ENCODE data around the gene ALG10.
A peak's percentile ranks its signal among the peaks of the same experiment; 100 is the strongest.
"Not testable (repeated sequence)": the region's sequence is repeated elsewhere in the genome, so short reads cannot be mapped to it uniquely, and the experiment has no call there.

The ALG10 gene

DNA sequence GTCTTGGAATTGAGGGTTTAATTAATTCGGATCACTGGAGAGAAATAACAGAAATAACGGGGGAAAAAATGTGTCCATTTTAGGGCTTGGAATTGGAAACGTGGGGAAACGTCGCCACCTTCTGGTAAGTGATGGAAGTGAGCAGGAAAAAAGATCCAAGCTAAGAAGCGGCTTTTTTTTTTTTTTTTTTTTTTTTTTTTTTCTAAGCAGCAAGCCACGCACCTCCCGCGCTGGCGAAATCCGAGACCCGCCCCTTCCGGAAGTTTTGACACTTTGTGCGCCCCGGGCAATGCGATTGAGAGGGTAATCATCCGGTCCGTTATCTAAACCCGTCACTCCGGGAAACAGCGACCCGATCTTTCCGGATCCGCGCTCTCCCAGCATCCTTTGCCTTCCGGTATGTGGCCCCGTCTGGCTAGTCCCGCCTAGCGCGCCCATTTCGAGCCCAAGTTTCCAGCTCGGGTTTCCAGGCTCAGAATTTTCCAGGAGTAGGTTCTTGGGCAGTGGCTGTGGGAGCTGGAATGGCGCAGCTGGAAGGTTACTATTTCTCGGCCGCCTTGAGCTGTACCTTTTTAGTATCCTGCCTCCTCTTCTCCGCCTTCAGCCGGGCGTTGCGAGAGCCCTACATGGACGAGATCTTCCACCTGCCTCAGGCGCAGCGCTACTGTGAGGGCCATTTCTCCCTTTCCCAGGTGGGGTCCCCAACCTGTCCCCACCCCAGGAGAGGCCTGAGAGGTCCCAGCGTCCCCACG lies at the start of gene ALG10:
Gene ALG10, plus strand, starts transcription at position 418 of the 752 bp plus-strand sequence. Its CDS starts 104 bp downstream, at position 522.
- TF ChIP-seq CTCF (IDR thresholded peaks at IDR 0.05; ENCODE audit: low read depth, low read length, missing control alignments), result peak; percentile 53
- DNase-seq (ENCODE audit: low read depth), result peak; percentile 92
- peak within 1 kb of the TSS; percentile 83 for H3K4me3 ChIP-seq (ENCODE audit: low read depth, low read length)

DNA sequence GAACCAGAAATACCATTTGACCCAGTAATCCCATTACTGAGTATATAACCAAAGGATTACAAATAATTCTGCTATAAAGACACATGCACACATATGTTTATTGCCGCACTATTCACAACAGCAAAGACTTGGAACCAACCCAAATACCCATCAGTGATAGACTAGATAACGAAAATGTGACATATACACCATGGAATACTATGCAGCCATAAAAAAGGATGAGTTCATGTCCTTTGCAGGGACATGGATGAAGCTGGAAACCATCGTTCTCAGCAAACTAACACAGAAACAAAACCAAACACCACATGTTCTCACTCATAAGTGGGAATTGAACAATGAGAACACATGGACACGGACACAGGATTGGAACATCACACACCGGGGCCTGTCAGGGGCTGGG lies 49.4 kb upstream of the ALG10 start:
- not testable (repeated sequence) for H3K4me3 ChIP-seq (ENCODE audit: low read depth, low read length); DNase-seq (ENCODE audit: low read depth)

DNA sequence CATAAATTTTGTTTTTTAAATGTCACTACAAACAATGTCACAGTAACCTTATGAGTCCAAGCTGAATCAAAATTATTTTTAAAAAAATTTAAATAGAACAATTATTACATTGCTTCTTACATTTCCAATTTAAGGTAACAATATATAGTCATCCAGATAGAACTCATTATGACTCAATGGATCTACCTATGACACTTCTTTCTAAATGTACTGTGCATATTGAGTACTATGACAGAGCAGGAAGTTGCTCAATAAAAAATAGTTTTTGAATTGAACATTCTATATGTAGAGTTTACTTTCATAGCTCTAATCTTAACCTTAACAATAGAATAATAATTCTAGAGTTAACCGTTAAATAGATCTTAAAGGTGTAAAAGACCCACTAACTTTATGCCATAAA lies 44.4 kb upstream of the ALG10 start:
- TF ChIP-seq CTCF (IDR thresholded peaks at IDR 0.05; ENCODE audit: low read depth, low read length, missing control alignments), result no peak
- no peak for DNase-seq (ENCODE audit: low read depth)

DNA sequence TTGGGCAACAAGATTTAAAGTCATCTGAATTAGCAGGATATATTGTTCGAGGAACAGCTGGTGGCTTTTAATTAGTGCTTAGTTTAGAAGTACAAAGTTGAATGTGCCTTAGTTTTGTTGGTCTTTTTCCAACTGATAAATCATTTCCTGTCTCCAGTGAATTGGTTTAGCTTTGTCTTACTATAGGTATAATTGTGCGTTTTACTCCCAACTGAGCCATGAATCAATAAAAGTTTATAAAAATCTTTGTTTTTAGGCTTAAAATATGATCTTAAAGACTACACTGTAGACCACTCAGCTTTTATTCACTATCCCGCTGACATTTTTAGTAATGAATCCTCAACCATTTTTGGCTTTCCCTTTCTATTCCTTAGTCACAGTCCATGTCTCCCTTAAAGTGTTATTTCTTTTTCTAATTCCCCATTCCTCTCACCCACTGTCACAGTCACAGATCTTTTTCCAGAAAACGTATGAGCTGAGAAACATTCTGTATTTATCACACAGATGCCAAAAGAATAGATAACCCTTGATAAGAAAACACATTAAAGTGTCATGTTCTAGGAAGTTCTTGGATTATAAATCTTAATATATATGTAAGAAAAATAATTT lies 34.0 kb upstream of the ALG10 start:
- DNase-seq (ENCODE audit: low read depth), result no peak
- TF ChIP-seq CTCF (IDR thresholded peaks at IDR 0.05; ENCODE audit: low read depth, low read length, missing control alignments), result no peak
- no peak overlapping the region for H3K4me3 ChIP-seq (ENCODE audit: low read depth, low read length)

More for the DNA sequence above, 44.4 kb upstream of the ALG10 start:
- no peak overlapping the region for H3K4me3 ChIP-seq (ENCODE audit: low read depth, low read length)

DNA sequence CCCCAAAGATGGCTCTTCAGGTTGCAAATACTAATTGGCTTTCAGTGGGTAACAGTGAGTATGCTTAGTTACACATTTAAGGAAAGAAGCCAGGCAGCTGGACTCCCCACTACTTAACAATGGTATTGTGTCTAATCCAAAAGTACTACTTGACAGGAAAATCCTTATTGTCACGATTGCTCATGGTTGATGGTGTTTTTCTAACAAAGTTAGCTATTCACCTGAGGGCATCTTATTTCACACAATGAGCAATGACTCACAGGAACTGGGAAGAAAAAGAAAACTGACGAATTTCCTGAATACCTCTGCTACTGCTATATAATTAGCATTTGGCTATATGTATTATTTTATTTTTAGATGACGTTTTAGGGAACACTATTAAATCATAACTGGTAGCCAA lies 33.4 kb upstream of the ALG10 start:
- TF ChIP-seq CTCF (IDR thresholded peaks at IDR 0.05; ENCODE audit: low read depth, low read length, missing control alignments), result no peak
- no peak for DNase-seq (ENCODE audit: low read depth)

DNA sequence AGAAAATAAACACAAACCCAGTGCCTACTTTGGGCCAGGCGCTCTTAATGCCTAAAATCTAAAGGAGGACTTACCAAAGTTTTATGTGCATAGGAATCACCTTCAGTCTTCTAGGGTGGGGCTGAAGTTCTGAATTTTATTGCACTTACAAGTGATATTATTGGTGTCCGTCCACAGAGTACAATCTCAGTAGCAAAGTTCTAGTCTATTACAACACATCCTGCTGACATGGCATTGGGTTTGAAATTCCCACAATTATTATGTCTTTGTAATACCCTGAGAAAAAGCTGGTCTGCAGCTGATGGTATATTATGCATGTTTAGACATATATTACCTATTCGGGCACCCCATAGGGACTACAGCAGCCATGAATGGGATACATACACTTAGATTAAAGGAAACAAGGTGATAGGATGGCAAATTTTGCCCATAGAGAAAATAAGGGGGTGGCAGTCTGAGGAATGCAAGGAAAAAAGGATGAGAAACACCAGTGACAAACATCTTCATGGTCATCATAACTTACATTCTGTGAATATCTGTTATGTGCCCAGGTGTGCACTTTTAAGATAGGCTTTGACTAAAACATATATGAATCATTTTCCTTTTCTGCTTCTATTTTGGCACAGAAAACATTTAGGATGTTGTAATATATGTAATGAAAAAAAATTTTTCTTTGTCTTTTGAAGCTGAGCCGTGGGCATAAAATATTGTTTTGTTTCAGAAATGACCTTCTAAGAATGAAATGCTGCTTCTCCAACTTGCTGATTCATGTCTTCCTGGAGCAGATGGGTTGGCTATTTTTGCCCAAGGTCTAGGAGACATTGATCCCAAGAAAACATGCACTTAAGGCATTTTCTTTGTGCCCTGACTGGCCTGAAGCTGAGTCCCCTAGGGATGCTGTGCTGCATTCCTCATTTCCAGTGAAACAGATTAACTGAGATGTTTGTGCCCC lies 27.2 kb upstream of the ALG10 start:
- DNase-seq (ENCODE audit: low read depth), result no peak
- TF ChIP-seq CTCF (IDR thresholded peaks at IDR 0.05; ENCODE audit: low read depth, low read length, missing control alignments), result no peak
- H3K4me3 ChIP-seq (ENCODE audit: low read depth, low read length), result no peak overlapping the region

More for the DNA sequence above, 33.4 kb upstream of the ALG10 start:
- H3K4me3 ChIP-seq (ENCODE audit: low read depth, low read length), result no peak overlapping the region

- DNase-seq (ENCODE audit: low read depth); H3K4me3 ChIP-seq (ENCODE audit: low read depth, low read length): not testable (repeated sequence)
Observed at GRCh38 chr12:34008835-34009234, 13.5 kb upstream of the ALG10 start.

Measured in GM12864 (cell line).